Measurements from ENCODE around the gene CAMTA2. TPM values are rescaled to one million over a fixed set of nuclear protein-coding genes. Genes with fewer than 3 reads are reported as not detected.

CAMTA2 gene
- total and polyA plus RNA-seq, 2 donors (not counting 1 experiment from before 2014, with no cell fraction given) = 12.4 to 18.3 TPM

GRCh38 chr17:4974115-4974670, 13.3 kb downstream of the CAMTA2 start:
- Histone ChIP-seq H4K20me1 (ENCODE audit: control insufficient read depth, extremely low read depth, insufficient read depth, low read length) (no peaks in the 10 kb centered on the region), H3K79me2 (ENCODE audit: control insufficient read depth, insufficient read depth, low read length) (peaks cover 2% of the 10 kb centered on the region), H3K27me3 (ENCODE audit: control insufficient read depth, insufficient read depth, low read length) (no peaks in the 10 kb centered on the region), H3K9me3 (ENCODE audit: control insufficient read depth, insufficient read depth, low read depth, low read length) (no peaks in the 10 kb centered on the region), H3K4me2 (ENCODE audit: extremely low read depth, insufficient read depth, low read length) (no peak overlapping the region), H2AFZ (ENCODE audit: low read length) (no peak overlapping the region), H3K4me3 (replicated peaks in 1 of 4; ENCODE audit: control extremely low read depth in 1 of 4, insufficient read depth in 1 of 4, low read depth in 3 of 4, low read length in 4 of 4) (no peak overlapping the region), H3K27ac (ENCODE audit: insufficient read depth, low read length) (no peak overlapping the region), H3K36me3 (ENCODE audit: control insufficient read depth, insufficient read depth, low read length) (peaks cover 24% of the 10 kb centered on the region), H3K9ac (ENCODE audit: insufficient read depth, low read length) (no peak overlapping the region), H3K4me1 (ENCODE audit: control insufficient read depth, extremely low read depth, insufficient read depth, low read length) (peaks cover 12% of the 10 kb centered on the region)
- DNase-seq (ENCODE audit: low read depth in 2 of 2) = no peak
- no peak for TF ChIP-seq EZH2 (IDR thresholded peaks at IDR 0.05; ENCODE audit: low read length, missing control alignments)
- no peak for TF ChIP-seq CTCF (conservative IDR thresholded peaks at IDR 0.05 in 1 of 2, IDR thresholded peaks at IDR 0.05 in 1 of 2; ENCODE audit: low read depth in 1 of 2, low read length in 2 of 2)

GRCh38 chr17:4973256-4974114, 14.0 kb downstream of the CAMTA2 start:
- TF ChIP-seq CTCF (conservative IDR thresholded peaks at IDR 0.05 in 1 of 2, IDR thresholded peaks at IDR 0.05 in 1 of 2; ENCODE audit: low read depth in 1 of 2, low read length in 2 of 2) (no peak), EZH2 (IDR thresholded peaks at IDR 0.05; ENCODE audit: low read length, missing control alignments) (no peak)
- Histone ChIP-seq H3K4me1 (ENCODE audit: control insufficient read depth, extremely low read depth, insufficient read depth, low read length) (peaks cover 12% of the 10 kb centered on the region), H3K4me2 (ENCODE audit: extremely low read depth, insufficient read depth, low read length) (no peak overlapping the region), H3K9me3 (ENCODE audit: control insufficient read depth, insufficient read depth, low read depth, low read length) (no peaks in the 10 kb centered on the region), H3K36me3 (ENCODE audit: control insufficient read depth, insufficient read depth, low read length) (peaks cover 23% of the 10 kb centered on the region), H4K20me1 (ENCODE audit: control insufficient read depth, extremely low read depth, insufficient read depth, low read length) (no peaks in the 10 kb centered on the region), H3K27ac (ENCODE audit: insufficient read depth, low read length) (no peak overlapping the region), H3K4me3 (replicated peaks in 1 of 4; ENCODE audit: control extremely low read depth in 1 of 4, insufficient read depth in 1 of 4, low read depth in 3 of 4, low read length in 4 of 4) (no peak overlapping the region), H2AFZ (ENCODE audit: low read length) (no peak overlapping the region), H3K27me3 (ENCODE audit: control insufficient read depth, insufficient read depth, low read length) (no peaks in the 10 kb centered on the region), H3K9ac (ENCODE audit: insufficient read depth, low read length) (no peak overlapping the region), H3K79me2 (ENCODE audit: control insufficient read depth, insufficient read depth, low read length) (peaks cover 5% of the 10 kb centered on the region)
- DNase-seq (ENCODE audit: low read depth in 2 of 2) = no peak

GRCh38 chr17:4972752-4973151, 14.7 kb downstream of the CAMTA2 start:
- Histone ChIP-seq H3K36me3 (ENCODE audit: control insufficient read depth, insufficient read depth, low read length) (peaks cover 17% of the 10 kb centered on the region), H3K27me3 (ENCODE audit: control insufficient read depth, insufficient read depth, low read length) (no peaks in the 10 kb centered on the region), H3K27ac (ENCODE audit: insufficient read depth, low read length) (no peak overlapping the region), H3K4me1 (ENCODE audit: control insufficient read depth, extremely low read depth, insufficient read depth, low read length) (peaks cover 14% of the 10 kb centered on the region), H3K79me2 (ENCODE audit: control insufficient read depth, insufficient read depth, low read length) (peaks cover 6% of the 10 kb centered on the region), H2AFZ (ENCODE audit: low read length) (no peak overlapping the region), H3K4me3 (replicated peaks in 1 of 4; ENCODE audit: control extremely low read depth in 1 of 4, insufficient read depth in 1 of 4, low read depth in 3 of 4, low read length in 4 of 4) (no peak overlapping the region), H4K20me1 (ENCODE audit: control insufficient read depth, extremely low read depth, insufficient read depth, low read length) (no peaks in the 10 kb centered on the region), H3K9ac (ENCODE audit: insufficient read depth, low read length) (no peak overlapping the region), H3K9me3 (ENCODE audit: control insufficient read depth, insufficient read depth, low read depth, low read length) (no peaks in the 10 kb centered on the region), H3K4me2 (ENCODE audit: extremely low read depth, insufficient read depth, low read length) (no peak overlapping the region)
- TF ChIP-seq EZH2 (IDR thresholded peaks at IDR 0.05; ENCODE audit: low read length, missing control alignments) (no peak), CTCF (conservative IDR thresholded peaks at IDR 0.05 in 1 of 2, IDR thresholded peaks at IDR 0.05 in 1 of 2; ENCODE audit: low read depth in 1 of 2, low read length in 2 of 2) (no peak)
- no peak for DNase-seq (ENCODE audit: low read depth in 2 of 2)

Data from fibroblast of lung (primary cell).